GM08714 (cell line): Measurements from ENCODE around the gene SLC30A3.
"Not testable (repeated sequence)": the region's sequence is repeated elsewhere in the genome, so short reads cannot be mapped to it uniquely, and the experiment has no call there.

ENCODE experiments used
- H3K4me3 ChIP-seq: fragments of 200-500 bp; sonication (Bioruptor generic); 2 replicates; pipeline ENCODE4 v1.5.1; 2014; ENCODE audit warnings: mild to moderate bottlenecking, low read length, inconsistent platforms
- ZNF274 ChIP-seq: IDR thresholded peaks from 2 replicates; pipeline ENCODE4 v1.6.1; 2012; ENCODE audit warnings: mild to moderate bottlenecking, low read depth, low read length

The SLC30A3 gene

GRCh38 chr2:27262379-27263286 is at the start of gene SLC30A3:
Gene SLC30A3, minus strand, starts transcription at chr2:27263047. Its CDS starts 141 bp downstream, at chr2:27262906.
- H3K4me3 ChIP-seq: peak within 1 kb of the TSS; percentile 43; the same call in 1 of the 2 replicates
- TF ChIP-seq ZNF274: no peak

GRCh38 chr2:27312152-27312551 is 49.3 kb upstream of the SLC30A3 start:
- TF ChIP-seq ZNF274: no peak
- no peak overlapping the region for H3K4me3 ChIP-seq

GRCh38 chr2:27309651-27310050 is 46.8 kb upstream of the SLC30A3 start:
- no peak for TF ChIP-seq ZNF274
- H3K4me3 ChIP-seq: no peak overlapping the region

GRCh38 chr2:27308359-27308881 is 45.6 kb upstream of the SLC30A3 start, which contains the start of gene UCN:
Gene UCN, minus strand, starts transcription at chr2:27308445. Its CDS starts 550 bp downstream, at chr2:27307895.
- TF ChIP-seq ZNF274: no peak
- H3K4me3 ChIP-seq: no peak within 1 kb of the TSS

- no peak overlapping the region for H3K4me3 ChIP-seq
- no peak for TF ChIP-seq ZNF274
Measured at GRCh38 chr2:27307545-27308358, 44.9 kb upstream of the SLC30A3 start.

- TF ChIP-seq ZNF274: no peak
- H3K4me3 ChIP-seq: no peak overlapping the region
Measured at GRCh38 chr2:27307287-27307544, 44.4 kb upstream of the SLC30A3 start.

GRCh38 chr2:27306573-27307286 is 43.9 kb upstream of the SLC30A3 start:
- H3K4me3 ChIP-seq: no peak overlapping the region
- TF ChIP-seq ZNF274: no peak

GRCh38 chr2:27306136-27306535 is 43.3 kb upstream of the SLC30A3 start:
- TF ChIP-seq ZNF274: no peak
- H3K4me3 ChIP-seq: no peak overlapping the region

- no peak overlapping the region for H3K4me3 ChIP-seq
- no peak for TF ChIP-seq ZNF274
Measured at GRCh38 chr2:27305516-27305915, 42.7 kb upstream of the SLC30A3 start.

GRCh38 chr2:27304488-27305240 is 41.8 kb upstream of the SLC30A3 start:
- no peak overlapping the region for H3K4me3 ChIP-seq
- no peak for TF ChIP-seq ZNF274

GRCh38 chr2:27303093-27304025 is 40.5 kb upstream of the SLC30A3 start:
- H3K4me3 ChIP-seq: peak overlapping the region; percentile 24; the same call in 1 of the 2 replicates
- TF ChIP-seq ZNF274: no peak

- H3K4me3 ChIP-seq: not testable (repeated sequence)
Measured at GRCh38 chr2:27300606-27301005, 37.8 kb upstream of the SLC30A3 start.
